HG03095 (cell line): ENCODE data around the gene ATP2C1.
"Not testable (repeated sequence)": the region's sequence is repeated elsewhere in the genome, so short reads cannot be mapped to it uniquely, and the experiment has no call there.

Experiments used
- ATAC-seq: cut with Tn5 transposase; IDR thresholded peaks from one replicate; pipeline ENCODE4 v1.9.1; 2021; ENCODE audit warnings: moderate library complexity; ENCODE audit not compliant: unreplicated experiment

ATP2C1 gene

DNA sequence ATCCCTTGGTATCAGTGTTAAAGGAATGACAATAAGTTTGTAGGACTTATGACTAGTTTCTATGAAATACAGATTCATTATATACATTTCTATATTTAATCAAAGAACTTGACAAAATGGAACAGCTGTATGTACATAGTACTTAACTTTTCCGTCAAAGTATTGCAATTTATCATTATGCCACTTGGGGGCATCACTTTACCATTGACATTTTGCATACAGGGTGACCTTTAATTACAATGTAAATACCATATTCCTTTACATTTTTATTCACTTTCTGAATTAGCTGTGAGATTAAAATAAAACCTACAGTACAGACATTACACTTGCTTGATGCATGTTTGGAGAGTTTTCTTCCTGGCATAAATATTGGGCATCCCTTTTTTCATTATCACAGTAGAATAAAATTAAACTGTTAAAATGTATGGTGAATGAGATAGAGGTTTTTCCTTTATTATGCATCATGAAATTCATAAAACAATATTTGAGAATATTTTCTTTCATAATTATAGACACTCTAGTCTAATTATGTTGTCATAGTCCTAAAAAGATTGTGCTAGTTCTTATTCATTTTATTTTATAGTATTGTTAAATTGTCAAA is 139.7 kb downstream of the ATP2C1 start:
- no peak for ATAC-seq

DNA sequence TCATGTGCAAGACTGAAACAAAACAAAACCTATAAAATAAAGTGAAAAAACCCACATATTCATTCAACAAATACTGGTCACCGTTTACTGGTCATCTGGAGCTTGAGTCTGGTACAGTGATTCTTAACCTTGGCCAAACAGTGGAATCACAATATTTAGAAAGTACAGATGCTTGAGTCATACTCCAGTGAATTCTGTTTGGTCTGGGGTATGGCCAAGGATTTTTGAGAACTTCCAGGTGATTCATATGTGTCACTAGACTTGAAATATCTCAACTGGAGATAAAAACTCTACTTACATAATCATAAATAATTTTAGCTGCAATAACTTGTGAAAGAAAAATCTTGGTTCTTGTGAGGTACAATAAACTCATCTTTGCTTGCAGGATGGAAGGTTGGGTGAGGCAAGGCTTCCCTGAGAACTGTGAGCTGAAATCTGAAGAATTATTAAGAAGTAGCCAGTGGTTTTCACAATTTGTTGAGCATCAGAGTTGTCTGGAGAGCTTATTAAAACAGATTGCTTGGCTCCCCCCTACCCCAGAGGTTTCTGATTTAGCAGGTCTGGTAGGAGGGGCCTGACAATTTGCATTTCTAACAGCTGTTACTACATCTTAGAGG is 142.4 kb downstream of the ATP2C1 start:
- ATAC-seq = no peak

- ATAC-seq = no peak
Observed at GRCh38 chr3:131036986-131037385, 143.1 kb downstream of the ATP2C1 start.

- no peak for ATAC-seq
Observed at GRCh38 chr3:131038326-131038725, 144.4 kb downstream of the ATP2C1 start.

DNA sequence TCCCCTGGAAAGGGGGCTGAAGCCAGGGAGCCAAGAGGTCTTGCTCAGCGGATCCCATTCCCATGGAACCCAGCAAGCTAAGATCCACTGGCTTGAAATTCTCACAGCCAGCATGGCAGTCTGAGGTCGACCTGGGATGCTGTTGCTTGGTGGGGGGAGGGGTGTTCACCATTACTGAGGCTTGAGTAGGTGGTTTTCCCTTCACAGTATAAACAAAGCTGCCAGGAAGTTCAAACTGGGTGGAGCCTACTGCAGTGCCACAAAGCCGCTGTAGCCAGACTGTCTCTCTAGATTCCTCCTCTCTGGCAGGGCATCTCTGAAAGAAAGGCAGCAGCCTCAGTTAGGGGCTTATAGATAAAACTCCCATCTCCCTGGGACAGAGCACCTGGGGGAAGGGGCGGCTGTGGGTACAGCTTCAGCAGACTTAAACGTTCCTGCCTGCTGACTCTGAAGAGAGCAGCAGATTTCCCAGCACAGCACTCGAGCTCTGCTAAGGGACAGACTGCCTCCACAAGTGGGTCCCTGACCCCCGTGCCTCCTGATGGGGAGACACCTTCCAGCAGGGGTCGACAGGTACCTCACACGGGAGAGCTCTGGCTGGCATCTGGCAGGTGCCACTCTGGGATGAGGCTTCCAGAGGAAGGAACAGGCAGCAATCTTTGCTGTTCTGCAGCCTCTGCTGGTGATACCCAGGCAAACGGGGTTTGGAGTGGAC is 148.5 kb downstream of the ATP2C1 start:
- ATAC-seq = not testable (repeated sequence)

GRCh38 chr3:131047582-131047981 is 153.7 kb downstream of the ATP2C1 start:
- no peak for ATAC-seq

DNA sequence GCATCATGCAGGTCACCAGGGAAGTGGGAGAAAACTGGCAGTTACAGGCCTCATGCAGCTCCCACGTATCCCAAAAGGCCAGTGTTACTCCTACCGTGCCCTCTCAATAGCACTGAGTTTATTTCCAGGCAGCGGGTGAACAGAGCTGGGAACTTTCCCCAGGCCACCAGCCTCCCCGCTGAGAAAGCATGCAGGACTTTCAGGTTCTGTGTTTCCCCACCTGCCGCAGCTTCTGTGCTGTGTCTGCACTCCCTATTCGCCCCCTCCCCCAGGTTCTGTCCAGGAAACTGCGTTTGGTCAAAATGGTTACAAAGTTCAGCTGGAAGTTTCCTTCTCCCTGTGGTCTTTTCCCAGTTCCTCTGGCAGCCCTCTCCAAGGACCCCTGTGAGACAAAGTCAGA is 154.1 kb downstream of the ATP2C1 start:
- ATAC-seq = no peak

DNA sequence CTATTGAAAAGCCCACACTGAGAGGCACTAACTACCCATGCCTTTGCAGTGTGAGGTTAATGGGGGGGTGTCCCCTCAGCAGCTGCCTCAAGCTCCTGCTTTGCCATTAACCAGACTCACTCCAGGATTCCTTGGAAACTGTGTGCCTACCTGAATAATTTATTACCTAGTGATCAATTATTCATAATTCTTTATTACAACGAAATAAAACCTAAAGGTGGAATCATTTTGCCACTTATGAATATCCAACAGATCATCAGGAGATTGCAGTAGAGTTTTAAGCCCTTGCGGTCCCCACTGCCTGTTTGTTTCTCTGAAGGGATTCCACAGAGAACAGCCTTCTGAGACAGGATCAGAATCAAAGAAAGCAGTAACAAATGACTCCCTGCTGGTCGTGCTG is 156.1 kb downstream of the ATP2C1 start:
- ATAC-seq = no peak

GRCh38 chr3:131053043-131053859 is 159.4 kb downstream of the ATP2C1 start:
- ATAC-seq = no peak
